Urothelium cell line (cell line): ENCODE measurements around the gene RAET1G.

ENCODE experiments used
- DNase-seq: peaks from one replicate; pipeline ENCODE4 v3.0.0; 2011; ENCODE audit warnings: low spot score, mixed read lengths
- FAIRE-seq: peaks from 2 replicates; lab custom pipeline; 2011; peaks lifted over from hg19 to GRCh38; lab: Jason Lieb, UNC

The RAET1G gene

GRCh38 chr6:149871182-149871581, 51.7 kb downstream of the RAET1G start:
- no peak for DNase-seq

GRCh38 chr6:149869275-149869892, 53.5 kb downstream of the RAET1G start:
- DNase-seq (no peak), FAIRE-seq (no peak)

More at GRCh38 chr6:149871182-149871581, 51.7 kb downstream of the RAET1G start:
- no peak for FAIRE-seq

DNA sequence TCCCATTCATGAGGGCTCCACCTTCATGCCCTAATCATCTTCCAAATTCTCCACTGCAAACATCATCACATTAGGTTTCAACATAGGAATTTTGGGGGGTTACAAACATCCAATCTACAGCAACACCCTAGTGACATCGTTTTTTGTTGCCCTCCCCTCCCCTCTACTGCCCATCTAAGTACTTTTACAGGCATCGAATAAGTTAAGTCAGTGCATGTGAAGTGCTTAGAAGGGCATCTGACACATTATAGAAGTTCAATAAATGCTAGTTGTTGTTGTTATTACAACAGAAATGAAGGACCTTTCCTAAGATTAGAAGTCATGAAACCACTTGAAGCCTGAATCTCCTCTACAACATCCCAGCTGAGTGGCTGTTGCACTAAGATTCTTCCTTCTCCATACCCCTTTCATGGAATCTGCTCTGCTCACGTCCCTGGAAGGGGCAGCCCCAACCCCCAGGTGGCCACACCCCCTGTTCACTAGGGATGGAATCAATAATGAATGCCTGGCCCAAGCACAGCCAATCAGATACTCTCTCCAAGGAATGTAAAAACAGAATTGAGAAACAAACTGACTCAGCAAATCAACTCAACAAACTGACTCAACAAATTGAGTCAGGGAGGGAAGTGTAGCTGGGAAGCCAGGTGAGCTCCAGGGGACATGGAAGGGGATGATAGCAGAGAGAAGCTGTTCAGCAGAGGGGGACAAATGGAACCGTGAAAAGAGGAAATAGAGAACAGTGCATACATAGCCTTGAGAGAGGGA, 54.9 kb downstream of the RAET1G start:
- no peak for FAIRE-seq
- DNase-seq = no peak
